Stimulated activated naive CD8-positive, alpha-beta T cell treated with anti-CD3 and anti-CD28 coated beads, Interleukin-15, amount 100 ng/mL, for 72 hours (primary cell): ENCODE results near the gene CYGB.

ENCODE experiments used
- ATAC-seq: fragments of 150-1000 bp; cut with Tn5 transposase; 2 replicates; pipeline ENCODE4 v1.10.0; 2021; ENCODE audit warnings: mild to moderate bottlenecking, moderate library complexity
- DNase-seq, 2 donors: peaks; one replicate each; pipeline ENCODE4 v3.0.0; 2021 to 2022
- H3K27ac Mint-ChIP-seq, 2 donors: one replicate each; pipeline ENCODE4 v1.8.0; 2022; ENCODE audit warnings: mild to moderate bottlenecking in 2 of 2, mixed read lengths in 2 of 2, moderate library complexity in 2 of 2
- H3K27me3 Mint-ChIP-seq: one replicate; pipeline ENCODE4 v1.8.0; 2022; ENCODE audit warnings: mixed read lengths
- H3K4me1 Mint-ChIP-seq: one replicate; pipeline ENCODE4 v1.8.0; 2022; ENCODE audit warnings: mild to moderate bottlenecking, mixed read lengths
- H3K4me3 Mint-ChIP-seq, 2 donors: one replicate each; pipeline ENCODE4 v1.8.0; 2022; ENCODE audit warnings: mild to moderate bottlenecking in 2 of 2, mixed read lengths in 2 of 2, moderate library complexity in 1 of 2
- H3K9me3 Mint-ChIP-seq, 2 donors: one replicate each; pipeline ENCODE4 v1.8.0; 2022; ENCODE audit warnings: mixed read lengths in 2 of 2

Gene CYGB

GRCh38 chr17:76480632-76481031 is 56.9 kb downstream of the CYGB start:
- DNase-seq (no peak), ATAC-seq (peak; percentile 24)
- no peaks in the 10 kb centered on the region for H3K27me3 Mint-ChIP-seq
- H3K9me3 Mint-ChIP-seq: no peaks in the 10 kb centered on the region
- H3K4me3 Mint-ChIP-seq: peak overlapping the region in 1 of 2 donors; percentile 19
- H3K4me1 Mint-ChIP-seq: peaks cover 21% of the 10 kb centered on the region
- H3K27ac Mint-ChIP-seq: no peak overlapping the region

- no peaks in the 10 kb centered on the region for H3K27me3 Mint-ChIP-seq
Observed at GRCh38 chr17:76479515-76480060, 57.9 kb downstream of the CYGB start.

GRCh38 chr17:76478730-76479514 is 58.6 kb downstream of the CYGB start:
- ATAC-seq (peak; percentile 32), DNase-seq (no peak)
- no peaks in the 10 kb centered on the region for H3K9me3 Mint-ChIP-seq
- no peak overlapping the region for H3K27ac Mint-ChIP-seq
- H3K27me3 Mint-ChIP-seq: no peaks in the 10 kb centered on the region
- no peak overlapping the region for H3K4me3 Mint-ChIP-seq
- peaks cover 19% of the 10 kb centered on the region for H3K4me1 Mint-ChIP-seq

More at GRCh38 chr17:76479515-76480060, 57.9 kb downstream of the CYGB start:
- Mint-ChIP-seq H3K4me3 (no peak overlapping the region), H3K9me3 (no peaks in the 10 kb centered on the region), H3K27ac (no peak overlapping the region), H3K4me1 (peaks cover 19% of the 10 kb centered on the region)
- DNase-seq (no peak), ATAC-seq (no peak)

GRCh38 chr17:76478097-76478496 is 59.4 kb downstream of the CYGB start:
- no peak for ATAC-seq
- Mint-ChIP-seq H3K4me3 (no peak overlapping the region), H3K27me3 (no peaks in the 10 kb centered on the region), H3K4me1 (peaks cover 19% of the 10 kb centered on the region), H3K9me3 (no peaks in the 10 kb centered on the region), H3K27ac (peak overlapping the region in 1 of 2 donors; percentile 51)
- DNase-seq: no peak

GRCh38 chr17:76477576-76477975 is 59.9 kb downstream of the CYGB start:
- no peak for DNase-seq
- ATAC-seq: no peak
- no peak overlapping the region for H3K4me3 Mint-ChIP-seq
- H3K9me3 Mint-ChIP-seq: no peaks in the 10 kb centered on the region
- H3K27me3 Mint-ChIP-seq: no peaks in the 10 kb centered on the region
- H3K27ac Mint-ChIP-seq: peak overlapping the region in 1 of 2 donors; percentile 67
- peaks cover 19% of the 10 kb centered on the region for H3K4me1 Mint-ChIP-seq
